GM20000 (cell line): Measurements from ENCODE around the gene JAML.

Experiments used
- DNase-seq: peaks from one replicate; pipeline ENCODE4 v3.0.0; 2012; ENCODE audit warnings: low spot score
- TF ChIP-seq, protein P1 (sequence below): IDR thresholded peaks from 2 replicates; pipeline ENCODE4 v1.5.1; 2012; ENCODE audit warnings: mild to moderate bottlenecking, control low read depth; ENCODE audit errors: extremely low read depth, missing control alignments

Gene JAML

DNA sequence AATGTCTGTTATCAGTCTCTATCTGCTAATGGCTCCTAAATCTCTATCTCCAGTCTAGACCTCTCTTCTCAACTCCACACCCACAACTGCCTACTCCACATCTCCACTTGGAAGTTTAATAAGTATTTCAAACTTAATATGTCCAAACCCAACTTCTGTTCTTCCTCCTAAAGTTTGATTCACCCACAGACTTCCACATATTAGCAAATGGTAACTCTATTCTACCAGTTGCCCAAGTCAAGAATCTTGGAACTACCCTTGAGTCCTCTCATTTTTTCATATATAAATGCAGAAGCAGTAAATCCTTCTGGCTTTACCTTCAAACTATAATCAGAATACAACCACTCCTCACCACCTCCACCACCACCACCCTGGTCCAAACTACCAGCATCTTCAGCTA, 6.7 kb upstream of the JAML start:
- no peak for DNase-seq
- TF ChIP-seq, protein P1, sequence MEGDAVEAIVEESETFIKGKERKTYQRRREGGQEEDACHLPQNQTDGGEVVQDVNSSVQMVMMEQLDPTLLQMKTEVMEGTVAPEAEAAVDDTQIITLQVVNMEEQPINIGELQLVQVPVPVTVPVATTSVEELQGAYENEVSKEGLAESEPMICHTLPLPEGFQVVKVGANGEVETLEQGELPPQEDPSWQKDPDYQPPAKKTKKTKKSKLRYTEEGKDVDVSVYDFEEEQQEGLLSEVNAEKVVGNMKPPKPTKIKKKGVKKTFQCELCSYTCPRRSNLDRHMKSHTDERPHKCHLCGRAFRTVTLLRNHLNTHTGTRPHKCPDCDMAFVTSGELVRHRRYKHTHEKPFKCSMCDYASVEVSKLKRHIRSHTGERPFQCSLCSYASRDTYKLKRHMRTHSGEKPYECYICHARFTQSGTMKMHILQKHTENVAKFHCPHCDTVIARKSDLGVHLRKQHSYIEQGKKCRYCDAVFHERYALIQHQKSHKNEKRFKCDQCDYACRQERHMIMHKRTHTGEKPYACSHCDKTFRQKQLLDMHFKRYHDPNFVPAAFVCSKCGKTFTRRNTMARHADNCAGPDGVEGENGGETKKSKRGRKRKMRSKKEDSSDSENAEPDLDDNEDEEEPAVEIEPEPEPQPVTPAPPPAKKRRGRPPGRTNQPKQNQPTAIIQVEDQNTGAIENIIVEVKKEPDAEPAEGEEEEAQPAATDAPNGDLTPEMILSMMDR, result no peak

DNA sequence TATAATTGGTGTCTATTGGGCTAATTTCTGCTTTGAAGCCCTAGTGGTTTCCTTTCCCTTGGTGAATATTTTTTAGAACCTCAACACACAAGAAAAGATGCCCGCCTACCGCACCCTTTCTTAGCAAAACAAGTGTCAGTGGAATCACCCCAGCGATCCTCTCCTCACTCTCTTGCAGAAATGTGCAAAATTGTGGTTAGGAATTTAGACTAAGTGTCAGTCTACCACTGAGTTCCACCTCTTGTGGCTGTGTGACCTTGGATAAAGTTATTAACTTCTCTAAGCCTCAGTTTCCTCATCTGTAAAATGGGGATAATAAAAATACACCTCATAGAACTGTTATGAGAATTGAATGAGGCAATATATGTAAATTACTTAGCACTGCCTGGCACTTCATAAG, 5.3 kb upstream of the JAML start:
- DNase-seq, result no peak
- TF ChIP-seq, protein P1, result no peak

DNA sequence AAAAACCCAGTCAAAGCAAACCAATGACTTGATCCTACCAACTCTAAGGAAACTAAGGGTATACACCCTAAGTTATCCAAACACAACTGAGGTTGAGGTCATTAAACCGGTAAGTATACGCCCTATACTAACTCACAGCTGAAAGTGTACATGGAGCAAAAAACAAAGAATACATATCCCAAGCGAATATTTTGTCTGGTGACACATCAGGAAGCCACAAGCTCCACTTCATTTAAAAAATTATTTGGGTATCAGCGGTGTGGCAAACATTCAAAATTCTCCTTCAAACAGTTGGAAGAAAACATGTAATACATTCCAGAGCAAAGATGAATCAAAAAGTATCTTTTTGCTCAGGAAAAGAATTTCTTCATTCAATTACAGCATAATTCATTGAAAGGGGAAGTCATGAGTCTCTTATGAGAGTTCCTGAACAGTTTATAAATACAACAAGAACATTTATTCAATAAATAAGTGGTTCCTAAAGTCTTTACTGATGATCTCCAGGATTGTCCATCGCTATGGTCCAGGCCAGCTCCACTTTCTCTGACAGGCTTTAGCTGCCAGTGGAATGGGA, 4.5 kb upstream of the JAML start:
- DNase-seq, result no peak
- TF ChIP-seq, protein P1, result no peak

DNA sequence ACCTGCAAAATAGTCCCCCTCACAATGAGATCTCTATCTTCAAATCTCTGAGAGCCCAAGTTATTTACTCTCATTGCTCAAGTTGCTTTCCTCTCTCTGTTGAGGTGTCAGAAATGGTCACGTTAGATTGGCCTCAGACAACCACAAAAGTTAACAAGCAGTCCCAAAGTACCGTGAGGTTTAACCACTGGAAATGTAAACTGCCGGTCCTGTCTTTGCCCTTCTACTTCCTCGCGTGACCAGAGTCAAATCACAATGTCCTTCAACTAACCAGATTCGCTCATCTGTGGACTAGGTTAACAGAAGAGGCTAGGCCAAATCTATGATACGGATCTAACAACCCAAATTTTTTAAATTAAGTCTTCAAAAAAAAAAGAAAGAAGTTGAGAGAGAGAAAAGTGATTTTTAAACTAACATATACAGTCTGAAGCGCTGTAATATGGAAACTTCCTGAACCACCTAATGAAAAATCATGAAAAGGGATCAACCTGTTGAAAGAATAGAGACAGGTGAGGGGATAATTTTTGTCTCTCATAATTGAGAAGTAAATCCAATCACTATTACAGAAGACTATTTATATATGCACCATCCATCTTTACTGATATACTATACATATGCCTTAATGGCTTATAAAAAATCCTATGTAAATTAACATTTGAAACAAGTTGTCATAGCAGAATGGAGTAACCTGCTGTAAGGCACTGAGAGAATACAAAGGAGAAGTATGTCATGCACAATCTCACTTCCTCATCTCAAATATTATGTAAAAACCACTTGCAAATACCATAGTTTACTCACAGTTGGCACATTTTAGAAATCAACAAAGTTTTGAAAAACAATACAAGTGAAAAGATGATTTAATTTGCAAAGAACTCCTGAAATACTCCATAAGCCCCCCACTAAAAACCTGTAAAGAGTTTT, 3.3 kb upstream of the JAML start:
- TF ChIP-seq, protein P1, result no peak
- peak; percentile 29 for DNase-seq

DNA sequence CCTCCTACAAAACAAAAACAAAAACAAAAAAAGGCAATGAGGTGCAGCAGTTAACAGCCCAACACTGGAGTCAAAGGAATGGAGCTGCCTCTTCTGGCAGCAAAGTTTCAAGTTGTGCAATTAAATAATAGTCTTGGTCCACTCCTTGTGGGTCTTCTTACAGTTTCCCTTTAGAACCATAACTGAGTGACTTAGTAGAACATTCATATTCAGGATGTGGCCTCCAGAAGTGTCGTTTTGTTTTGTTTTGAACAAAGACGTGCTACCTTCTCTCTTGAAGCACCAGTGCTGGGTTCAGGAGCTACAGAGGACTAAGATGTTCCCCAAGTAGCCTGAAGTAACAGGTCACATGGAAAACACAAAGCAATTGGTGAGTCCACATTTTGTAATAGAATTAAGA, 2.0 kb upstream of the JAML start:
- DNase-seq, result no peak
- TF ChIP-seq, protein P1, result no peak

DNA sequence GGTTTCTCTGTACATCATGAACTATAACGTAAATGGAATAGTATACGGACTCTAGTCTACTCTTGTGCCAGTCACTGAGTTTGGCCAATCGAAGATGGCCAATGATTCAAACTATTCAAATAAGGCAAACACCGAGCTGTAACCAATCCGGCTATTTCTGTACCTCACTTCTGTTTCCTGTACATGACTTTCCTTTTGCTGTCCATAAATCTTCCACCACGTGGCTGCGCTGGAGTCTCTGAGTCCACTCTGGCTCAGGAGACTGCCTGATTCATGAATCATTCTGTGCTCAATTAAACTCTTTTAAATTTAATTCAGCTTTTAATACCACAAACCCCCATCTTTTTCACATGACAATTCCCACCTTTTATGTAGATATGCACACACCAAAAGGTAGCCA, 1.5 kb upstream of the JAML start:
- TF ChIP-seq, protein P1, result no peak
- no peak for DNase-seq

DNA sequence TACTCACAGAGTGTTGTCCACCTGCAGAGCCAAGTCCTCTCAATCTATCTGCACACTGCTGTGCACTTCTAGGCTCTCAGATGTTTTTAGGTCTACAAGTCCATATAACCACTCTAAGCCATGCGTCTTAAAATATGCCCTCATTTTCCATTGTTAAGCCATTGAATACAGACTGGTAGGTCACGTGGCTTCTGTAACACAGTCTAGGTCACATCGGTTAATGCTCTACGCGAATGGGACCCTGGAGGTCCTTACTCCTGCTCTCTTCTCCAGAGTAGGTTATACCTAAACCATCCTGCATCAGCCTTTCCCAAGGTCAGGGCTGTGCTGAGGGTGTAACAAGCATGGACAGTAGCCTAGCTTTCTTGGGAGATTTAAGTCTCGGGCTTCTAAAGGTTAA, 819 bp downstream of the JAML start:
- no peak for DNase-seq
- TF ChIP-seq, protein P1, result no peak
